GM08714 (cell line): ENCODE measurements around the gene CPS1.

ENCODE experiments used
- H3K4me3 ChIP-seq: fragments of 200-500 bp; sonication (Bioruptor generic); 2 replicates; pipeline ENCODE4 v1.5.1; 2014; ENCODE audit warnings: mild to moderate bottlenecking, low read length, inconsistent platforms
- ZNF274 ChIP-seq: IDR thresholded peaks from 2 replicates; pipeline ENCODE4 v1.6.1; 2012; ENCODE audit warnings: mild to moderate bottlenecking, low read depth, low read length

The CPS1 gene

DNA sequence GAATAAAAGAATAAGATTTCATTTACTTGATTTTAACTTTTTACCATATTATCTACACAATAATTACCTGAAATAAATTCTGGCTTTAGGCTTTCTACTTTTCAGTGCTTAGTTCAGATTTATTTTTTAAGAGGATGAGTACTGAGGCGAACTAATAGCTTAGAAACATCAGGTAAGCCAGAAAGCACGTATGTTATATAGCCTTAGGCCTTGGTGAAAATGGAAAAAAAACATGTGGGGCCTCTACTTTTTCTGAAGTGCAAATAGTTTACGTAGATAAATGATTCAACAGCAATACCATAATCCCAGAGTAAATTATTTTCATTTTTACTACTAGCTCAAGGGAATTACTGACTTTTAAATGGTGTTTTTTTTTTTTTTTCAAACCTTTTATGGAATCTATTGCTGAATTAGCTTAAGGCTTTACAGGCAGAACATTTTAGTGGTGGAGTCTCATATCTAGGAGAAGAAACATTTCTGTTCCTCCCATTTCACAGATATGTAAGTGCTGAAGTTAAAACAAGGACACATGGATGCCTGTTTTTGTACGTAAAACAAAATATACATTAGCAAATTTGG lies 6.2 kb downstream of the CPS1 start:
- H3K4me3 ChIP-seq: no peak overlapping the region
- TF ChIP-seq ZNF274: no peak

DNA sequence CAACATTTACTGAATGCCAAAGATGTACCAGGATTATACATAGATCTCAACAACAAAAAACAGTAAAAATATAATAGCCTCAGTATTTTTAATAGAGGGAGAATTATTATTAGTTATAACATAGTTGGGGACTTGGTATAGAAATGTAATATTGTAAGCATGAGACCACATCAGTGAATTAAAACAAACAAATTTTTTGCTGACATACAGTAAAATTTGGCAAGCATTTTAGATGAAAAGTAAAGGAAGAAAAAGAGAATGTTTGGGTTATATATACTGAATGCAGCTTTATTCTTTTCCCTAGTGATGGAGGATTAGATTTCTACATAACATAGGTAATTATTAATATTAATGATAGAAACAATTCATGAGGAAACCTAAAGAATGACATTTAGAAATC lies 10.9 kb downstream of the CPS1 start:
- H3K4me3 ChIP-seq: no peak overlapping the region
- no peak for TF ChIP-seq ZNF274

DNA sequence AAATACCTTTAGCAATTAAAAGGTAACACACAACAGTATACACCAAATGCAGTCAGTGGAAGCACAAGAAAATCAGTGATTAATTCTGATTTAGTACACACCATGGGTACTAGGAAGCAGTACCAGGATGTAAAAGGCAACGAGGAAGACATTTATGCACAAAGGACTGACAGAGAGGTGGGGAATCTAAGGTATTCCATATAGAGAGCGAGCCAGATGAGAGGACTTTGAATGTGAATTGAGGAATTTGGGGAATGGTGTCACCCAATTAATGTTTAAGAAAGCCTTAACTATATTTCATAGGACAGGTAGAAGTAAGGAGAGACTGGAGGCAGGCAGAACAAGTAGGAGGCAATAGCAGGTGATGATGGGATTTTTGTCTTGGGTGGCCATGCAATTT lies 11.7 kb downstream of the CPS1 start:
- H3K4me3 ChIP-seq: no peak overlapping the region
- TF ChIP-seq ZNF274: no peak

DNA sequence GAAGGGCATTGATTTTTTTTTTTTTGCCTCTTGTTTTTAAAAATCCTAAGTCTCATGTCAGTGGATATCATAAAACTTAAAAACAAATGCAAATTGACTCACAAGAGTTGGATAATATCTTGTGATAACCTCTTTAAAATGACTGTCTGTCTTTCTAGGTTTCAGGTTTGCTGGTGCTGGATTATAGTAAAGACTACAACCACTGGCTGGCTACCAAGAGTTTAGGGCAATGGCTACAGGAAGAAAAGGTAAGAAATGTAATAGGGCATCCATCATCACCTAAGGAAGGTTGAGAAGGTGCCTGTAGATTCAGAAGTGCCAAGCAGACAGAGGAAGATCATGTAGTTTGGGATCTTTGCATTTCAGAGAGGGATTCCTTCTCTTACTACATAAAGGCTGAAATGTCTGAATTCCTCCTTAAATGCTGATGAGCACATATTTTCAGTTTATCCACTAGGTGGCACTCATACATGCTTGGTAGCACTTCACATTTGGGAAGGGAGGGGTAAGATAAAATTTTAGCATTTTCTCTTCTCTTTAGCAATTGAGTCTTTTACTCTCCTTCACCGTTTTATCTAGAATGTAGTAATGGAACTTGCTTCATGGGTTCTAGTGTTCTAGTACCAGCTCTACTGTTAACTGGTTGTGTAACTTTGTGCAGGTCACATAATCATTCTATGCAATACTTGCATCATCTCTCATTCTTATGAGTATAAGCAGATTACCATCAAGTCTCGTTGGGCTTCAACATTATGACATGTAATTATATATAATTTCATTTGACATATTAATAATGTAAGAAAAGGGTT lies 21.1 kb downstream of the CPS1 start:
- no peak for TF ChIP-seq ZNF274
- H3K4me3 ChIP-seq: no peak overlapping the region

DNA sequence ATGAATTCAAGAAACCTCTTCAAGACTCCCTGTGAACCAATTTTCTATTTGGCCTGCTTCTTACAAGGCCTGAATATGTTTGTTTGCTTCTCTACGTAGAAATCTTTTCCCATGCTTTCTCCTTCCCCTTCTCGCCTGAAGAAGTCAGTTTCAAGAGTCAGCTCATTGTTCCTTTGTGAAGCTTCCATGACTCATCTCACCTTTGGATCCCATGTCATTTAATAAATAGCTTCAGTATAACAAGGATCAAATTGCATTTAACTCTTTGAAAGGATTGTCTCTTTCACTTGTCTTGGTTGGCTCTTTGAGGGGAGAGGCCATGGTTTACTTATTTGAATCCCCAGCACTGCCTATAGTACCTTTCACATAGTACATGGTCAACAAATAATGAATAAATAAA lies 28.4 kb downstream of the CPS1 start:
- TF ChIP-seq ZNF274: no peak
- no peak overlapping the region for H3K4me3 ChIP-seq

DNA sequence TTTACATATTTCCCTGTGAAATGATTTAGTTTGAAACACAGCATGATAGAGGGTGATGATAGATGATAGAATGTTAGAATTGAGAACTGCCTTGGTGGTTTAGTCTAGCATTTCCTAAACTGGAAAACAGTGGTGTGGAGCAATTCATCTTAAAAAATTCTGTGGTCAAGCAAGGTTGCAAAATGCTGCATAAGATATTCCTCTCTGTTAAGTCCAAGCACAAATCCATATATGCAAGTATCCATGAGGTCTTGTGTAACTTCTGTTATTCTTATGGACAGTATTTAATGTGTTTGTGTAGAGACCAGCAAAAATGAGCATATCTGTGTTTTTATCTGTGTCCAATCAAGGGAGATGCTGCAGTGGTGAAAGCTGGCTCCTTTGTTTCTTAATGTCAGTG lies 30.0 kb downstream of the CPS1 start:
- H3K4me3 ChIP-seq: no peak overlapping the region

DNA sequence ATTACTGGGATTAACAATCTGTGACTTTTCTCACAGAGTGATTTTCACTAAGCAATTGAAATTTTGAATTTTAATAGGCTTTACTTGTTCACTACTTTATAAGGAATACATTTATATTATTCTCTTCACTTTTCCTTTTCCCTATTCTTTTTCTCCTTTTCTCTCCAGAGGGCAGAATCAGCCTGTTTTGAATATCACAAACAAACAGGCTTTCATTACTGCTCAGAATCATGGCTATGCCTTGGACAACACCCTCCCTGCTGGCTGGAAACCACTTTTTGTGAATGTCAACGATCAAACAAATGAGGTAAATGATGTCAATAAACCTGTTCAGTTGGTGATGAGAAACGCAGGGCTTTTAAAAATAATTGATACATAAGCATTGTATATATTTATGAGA lies 35.3 kb downstream of the CPS1 start:
- no peak for TF ChIP-seq ZNF274
- H3K4me3 ChIP-seq: no peak overlapping the region

More for the DNA sequence above, 30.0 kb downstream of the CPS1 start:
- no peak for TF ChIP-seq ZNF274

DNA sequence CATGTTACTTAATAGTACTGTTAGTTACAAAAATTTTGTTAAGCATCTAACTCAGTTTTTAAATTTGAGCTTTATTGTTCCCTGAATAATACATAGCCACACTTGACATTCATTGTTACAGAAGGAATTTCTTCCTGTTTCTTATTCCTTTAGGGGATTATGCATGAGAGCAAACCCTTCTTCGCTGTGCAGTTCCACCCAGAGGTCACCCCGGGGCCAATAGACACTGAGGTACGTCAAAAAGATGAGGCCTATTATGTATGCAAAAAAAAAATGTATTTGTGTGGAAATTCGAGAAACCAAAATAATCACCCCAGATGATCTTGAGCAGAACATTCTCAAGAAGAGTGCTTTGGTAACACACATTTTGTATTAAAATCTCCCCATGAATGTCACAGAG lies 36.3 kb downstream of the CPS1 start:
- TF ChIP-seq ZNF274: no peak
- no peak overlapping the region for H3K4me3 ChIP-seq

DNA sequence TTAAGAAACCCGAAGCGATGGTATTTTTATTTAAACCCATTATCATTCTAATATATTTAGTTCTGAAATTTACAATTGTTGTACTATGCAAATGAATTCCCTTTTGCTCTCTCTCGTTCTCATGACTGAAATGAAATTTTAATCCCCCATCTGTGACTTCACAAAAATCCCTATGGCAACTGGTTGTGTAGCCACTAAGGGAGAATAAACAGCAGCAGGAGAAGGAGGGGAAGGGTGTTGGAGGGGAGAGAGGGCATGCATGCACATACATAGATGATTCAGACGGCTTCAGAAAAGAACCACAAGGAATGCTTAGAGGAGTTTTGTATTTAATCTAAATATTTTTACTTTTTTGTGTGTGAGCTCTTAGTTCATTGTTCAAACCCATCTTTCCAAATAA lies 36.8 kb downstream of the CPS1 start:
- no peak for TF ChIP-seq ZNF274
- H3K4me3 ChIP-seq: no peak overlapping the region

DNA sequence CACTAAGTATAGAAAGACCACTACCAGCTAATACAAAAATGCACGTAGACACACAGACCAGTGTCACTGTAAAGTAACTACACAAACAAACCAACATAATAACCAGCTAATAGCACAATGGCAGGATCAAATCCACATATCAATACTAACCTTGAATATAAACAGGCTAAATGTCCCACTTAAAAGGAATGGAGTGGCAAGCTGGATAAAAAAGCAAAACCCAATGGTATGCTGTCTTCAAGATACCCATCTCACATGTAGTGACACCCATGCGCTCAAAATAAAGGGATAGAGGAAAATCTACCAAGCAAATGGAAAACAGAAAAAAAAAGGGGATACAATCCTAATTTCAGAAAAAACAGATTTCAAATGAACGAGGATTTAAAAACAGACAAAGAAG lies 41.8 kb downstream of the CPS1 start:
- no peak for TF ChIP-seq ZNF274
- no peak overlapping the region for H3K4me3 ChIP-seq

DNA sequence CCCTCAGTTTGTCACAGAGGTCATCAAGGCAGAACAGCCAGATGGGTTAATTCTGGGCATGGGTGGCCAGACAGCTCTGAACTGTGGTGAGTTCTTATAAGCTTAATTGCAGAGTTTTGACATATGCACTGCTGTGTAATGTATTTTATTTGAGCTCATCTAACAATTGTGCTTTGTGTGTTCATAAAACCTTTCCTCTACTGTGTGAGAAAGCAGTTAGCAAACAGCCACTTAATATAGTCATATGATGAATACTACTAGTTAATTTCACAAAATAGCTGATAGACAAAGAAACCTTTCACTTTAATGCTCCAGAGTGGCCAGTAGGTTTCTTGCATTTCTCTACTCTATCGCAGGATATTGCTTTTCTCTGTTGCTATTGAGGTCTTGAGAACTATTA lies 43.1 kb downstream of the CPS1 start:
- H3K4me3 ChIP-seq: no peak overlapping the region

DNA sequence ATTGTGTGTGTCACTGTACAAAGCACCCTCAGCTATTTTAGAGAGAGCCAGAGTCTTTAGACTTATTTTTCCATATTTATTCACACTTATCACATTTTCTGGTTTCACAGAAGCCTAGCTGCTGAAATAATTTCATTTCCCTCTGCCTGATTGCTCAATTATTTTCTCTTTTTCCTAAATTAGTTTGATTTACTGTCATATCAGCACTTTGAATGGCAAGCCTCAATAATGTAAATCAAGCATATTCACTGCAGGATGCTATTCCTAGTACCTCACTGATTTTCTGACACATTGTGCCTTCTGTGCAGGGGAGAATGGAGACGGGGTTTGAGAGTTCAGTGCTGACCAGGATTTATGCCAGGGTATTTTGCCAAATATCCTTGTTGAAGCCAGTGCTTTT lies 48.3 kb downstream of the CPS1 start:
- TF ChIP-seq ZNF274: no peak
- H3K4me3 ChIP-seq: no peak overlapping the region

More for the DNA sequence above, 43.1 kb downstream of the CPS1 start:
- TF ChIP-seq ZNF274: no peak

DNA sequence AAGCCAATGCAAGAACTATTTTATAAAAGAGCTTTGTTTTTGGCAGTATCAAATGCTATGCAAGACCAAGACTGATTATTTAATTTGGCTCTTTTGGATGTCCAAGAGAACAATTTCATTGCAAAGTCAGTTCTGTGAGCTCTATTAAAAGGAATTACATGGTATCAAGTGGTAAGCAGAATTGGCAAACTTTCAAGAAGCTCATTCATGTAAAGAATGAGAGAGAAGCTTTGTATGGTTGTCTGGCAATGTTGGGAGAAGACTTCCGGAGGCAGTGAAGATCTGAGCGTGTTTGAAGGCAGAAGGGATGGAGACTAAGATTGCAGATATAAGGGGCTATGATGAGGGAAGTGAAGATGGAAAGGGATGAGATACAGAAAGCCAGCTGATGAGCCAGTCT lies 49.6 kb downstream of the CPS1 start:
- no peak overlapping the region for H3K4me3 ChIP-seq
- no peak for TF ChIP-seq ZNF274

DNA sequence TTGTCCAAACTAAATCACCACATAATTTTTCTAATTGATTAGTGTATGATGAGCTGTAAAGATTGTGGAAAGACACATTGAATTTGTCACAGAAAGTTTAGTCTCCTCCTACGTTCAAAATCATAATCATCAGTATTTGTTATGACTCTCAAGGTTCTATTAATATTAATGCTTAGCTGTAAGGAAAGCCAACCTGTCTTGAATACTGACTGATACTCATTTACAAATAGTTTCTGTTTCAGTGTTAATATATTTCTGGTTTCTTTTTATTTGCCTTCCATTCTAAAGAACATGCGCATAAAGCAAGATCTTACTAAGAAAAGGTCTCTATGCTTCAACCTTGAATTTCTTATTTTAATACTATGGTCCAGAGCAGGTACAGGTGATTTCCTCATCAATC lies 55.1 kb downstream of the CPS1 start:
- TF ChIP-seq ZNF274: no peak
- no peak overlapping the region for H3K4me3 ChIP-seq

DNA sequence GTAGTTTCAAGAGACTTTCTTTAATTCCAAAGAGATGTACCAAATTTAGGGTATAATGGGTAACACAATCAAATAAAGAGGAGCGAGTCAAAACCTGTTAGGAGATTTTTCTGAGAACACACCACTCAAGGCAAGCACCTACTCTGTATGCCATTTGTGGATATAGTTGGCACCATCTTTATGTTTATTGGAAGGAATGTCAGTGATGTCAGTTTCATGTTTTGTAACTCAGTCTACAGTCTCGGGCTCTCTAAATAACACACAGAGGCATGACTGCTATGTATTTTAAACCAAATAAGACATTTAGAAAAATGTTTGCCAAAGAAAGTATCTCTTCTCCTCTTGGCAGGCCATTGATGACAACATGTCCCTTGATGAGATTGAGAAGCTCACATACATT lies 59.7 kb downstream of the CPS1 start:
- no peak overlapping the region for H3K4me3 ChIP-seq
- TF ChIP-seq ZNF274: no peak

DNA sequence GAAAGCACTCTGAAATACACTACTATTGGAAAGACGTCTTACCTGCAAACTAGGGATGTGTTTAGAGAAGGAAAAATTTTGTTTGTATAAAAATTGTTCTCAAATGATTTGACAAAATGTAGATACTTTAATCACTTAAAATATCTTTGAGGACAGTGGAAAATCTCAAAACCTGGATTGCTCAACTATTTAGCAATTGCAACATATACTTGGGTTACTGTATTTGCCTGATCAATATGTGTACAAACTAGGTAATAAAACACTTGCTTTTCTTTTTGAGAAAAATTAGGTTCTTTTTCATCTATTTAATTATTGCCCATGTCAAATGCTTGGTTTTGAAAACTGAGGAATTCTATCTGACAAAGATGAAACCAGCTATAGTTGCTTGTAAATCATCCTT lies 60.9 kb downstream of the CPS1 start:
- H3K4me3 ChIP-seq: no peak overlapping the region
- TF ChIP-seq ZNF274: no peak
